Gastroesophageal sphincter (tissue), 3 donors: Measurements from ENCODE around the gene SLC66A2.

Experiments used
- CTCF ChIP-seq, 4 experiments: fragments of 200-600 bp in 2 of 4; fragments of 450-650 bp in 2 of 4; sonication (generic) in 1 of 4; IDR thresholded peaks; one replicate each; pipeline ENCODE4 v1.5.1; 2017 to 2019; ENCODE audit warnings: antibody characterized with exemption in 4 of 4, mild to moderate bottlenecking in 2 of 4, moderate library complexity in 2 of 4
- POLR2A ChIP-seq, 2 donors: fragments of 450-650 bp; IDR thresholded peaks; one replicate each; pipeline ENCODE4 v1.6.1; 2017; ENCODE audit warnings: antibody characterized with exemption in 2 of 2, mild to moderate bottlenecking in 2 of 2, moderate library complexity in 1 of 2
- POLR2AphosphoS5 ChIP-seq: sonication (generic); formaldehyde crosslinking; IDR thresholded peaks from one replicate; pipeline ENCODE4 v1.6.1; 2017; ENCODE audit warnings: antibody characterized with exemption

DNA sequence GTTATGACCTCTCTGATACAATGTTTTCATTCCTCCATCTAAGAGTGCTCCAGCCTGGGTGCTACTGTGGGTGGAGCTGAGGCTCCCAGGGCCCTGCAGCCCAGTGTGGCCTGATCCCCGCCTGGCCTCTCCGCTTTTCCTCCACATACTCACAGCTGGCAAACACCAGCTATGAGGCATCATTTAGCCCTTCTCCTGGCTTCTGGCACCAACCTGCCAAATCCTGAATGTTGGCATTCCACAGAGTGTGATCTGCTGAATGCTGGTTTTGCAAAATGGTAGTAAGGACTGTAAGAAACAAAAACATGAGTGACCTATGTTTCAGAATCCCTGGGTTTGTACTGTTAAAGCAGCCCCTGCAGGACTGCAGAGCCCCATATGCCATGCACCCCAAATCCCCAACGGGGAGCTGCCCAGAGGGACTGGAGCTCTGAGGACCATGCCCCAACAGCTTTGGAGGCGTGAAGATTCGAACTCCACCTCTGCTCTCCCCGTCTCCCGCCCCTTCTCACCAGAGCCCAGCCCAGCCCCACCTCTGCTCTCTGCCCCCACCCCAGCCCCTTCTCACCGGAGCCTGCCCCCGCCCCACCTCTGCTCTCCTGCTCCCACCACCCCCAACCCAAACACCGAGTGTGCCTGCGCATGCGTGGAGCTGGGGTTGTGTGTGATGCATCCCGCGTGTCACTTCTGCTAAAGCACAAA, 4.2 kb downstream of the SLC66A2 start:
- TF ChIP-seq CTCF (IDR thresholded peaks at IDR 0.05) (no peak), POLR2A (IDR thresholded peaks at IDR 0.05) (no peak), POLR2AphosphoS5 (no peak)
